MM.1S (cell line): ENCODE results near the gene ARPC2.

Source experiments
- DNase-seq: peaks from one replicate; pipeline ENCODE4 v3.0.0-alpha.2; 2015
- H2AFZ ChIP-seq: fragments of 300-600 bp; sonication (generic); 2 replicates; pipeline ENCODE4 v1.6.0; 2016; ENCODE audit warnings: antibody characterized with exemption, low read length
- H3F3A ChIP-seq: fragments of 300-600 bp; sonication (generic); 2 replicates; pipeline ENCODE4 v1.6.1; 2016; ENCODE audit warnings: mild to moderate bottlenecking, antibody characterized with exemption, low read length, moderate library complexity, mixed read lengths; ENCODE audit not compliant: insufficient read depth
- H3K27ac ChIP-seq: fragments of 300-600 bp; sonication (generic); 2 replicates; pipeline ENCODE4 v1.5.1; 2016; ENCODE audit warnings: mild to moderate bottlenecking, low read length
- H3K27me3 ChIP-seq: fragments of 300-600 bp; sonication (generic); replicated peaks from 2 replicates; pipeline ENCODE4 v1.6.0; 2016; ENCODE audit warnings: low read length; ENCODE audit not compliant: insufficient read depth
- H3K36me3 ChIP-seq: fragments of 300-600 bp; sonication (generic); replicated peaks from 2 replicates; pipeline ENCODE4 v1.6.1; 2016; ENCODE audit warnings: mild to moderate bottlenecking, low read length, mixed read lengths; ENCODE audit not compliant: insufficient read depth
- H3K4me1 ChIP-seq: fragments of 300-600 bp; sonication (generic); 2 replicates; pipeline ENCODE4 v1.6.1; 2016; ENCODE audit warnings: low read length, mixed read lengths
- H3K4me2 ChIP-seq: fragments of 300-600 bp; sonication (generic); 2 replicates; pipeline ENCODE4 v1.6.0; 2016; ENCODE audit warnings: low read depth, low read length
- H3K4me3 ChIP-seq: fragments of 300-600 bp; sonication (generic); 2 replicates; pipeline ENCODE4 v1.5.1; 2016; ENCODE audit warnings: low read length, mixed read lengths
- H3K79me2 ChIP-seq: fragments of 300-600 bp; sonication (generic); 2 replicates; pipeline ENCODE4 v1.6.1; 2016; ENCODE audit warnings: mixed run types, low read length, mixed read lengths
- H3K9ac ChIP-seq: fragments of 300-600 bp; sonication (generic); 2 replicates; pipeline ENCODE4 v1.6.1; 2016; ENCODE audit warnings: low read length, mixed read lengths
- H3K9me2 ChIP-seq: fragments of 300-600 bp; sonication (generic); replicated peaks from 2 replicates; pipeline ENCODE4 v1.6.1; 2016; ENCODE audit warnings: mild to moderate bottlenecking, low read length, mixed read lengths; ENCODE audit not compliant: insufficient read depth
- H3K9me3 ChIP-seq: fragments of 300-600 bp; sonication (generic); replicated peaks from 2 replicates; pipeline ENCODE4 v1.6.1; 2016; ENCODE audit warnings: mild to moderate bottlenecking, low read length, mixed read lengths; ENCODE audit not compliant: insufficient read depth
- H4K20me1 ChIP-seq: fragments of 300-600 bp; sonication (generic); 2 replicates; pipeline ENCODE4 v1.6.1; 2016; ENCODE audit warnings: mild to moderate bottlenecking, low read length, moderate library complexity, mixed read lengths; ENCODE audit not compliant: insufficient read depth
- EZH2 ChIP-seq: fragments of 300-600 bp; sonication (generic); optimal IDR thresholded peaks from 2 replicates; pipeline ENCODE3; 2017; ENCODE audit warnings: low read depth, mild to moderate bottlenecking, antibody characterized with exemption, low read length, mixed read lengths
- EZH2phosphoT487 ChIP-seq: fragments of 300-600 bp; sonication (generic); IDR thresholded peaks from 2 replicates; pipeline ENCODE4 v1.6.1; 2018; ENCODE audit warnings: antibody characterized with exemption, low read length
- TF ChIP-seq, protein P1 (sequence below): fragments of 300-600 bp; sonication (generic); IDR thresholded peaks from 2 replicates; pipeline ENCODE4 v1.5.1; 2016; ENCODE audit warnings: antibody characterized with exemption, low read length, mixed read lengths

Gene ARPC2

DNA sequence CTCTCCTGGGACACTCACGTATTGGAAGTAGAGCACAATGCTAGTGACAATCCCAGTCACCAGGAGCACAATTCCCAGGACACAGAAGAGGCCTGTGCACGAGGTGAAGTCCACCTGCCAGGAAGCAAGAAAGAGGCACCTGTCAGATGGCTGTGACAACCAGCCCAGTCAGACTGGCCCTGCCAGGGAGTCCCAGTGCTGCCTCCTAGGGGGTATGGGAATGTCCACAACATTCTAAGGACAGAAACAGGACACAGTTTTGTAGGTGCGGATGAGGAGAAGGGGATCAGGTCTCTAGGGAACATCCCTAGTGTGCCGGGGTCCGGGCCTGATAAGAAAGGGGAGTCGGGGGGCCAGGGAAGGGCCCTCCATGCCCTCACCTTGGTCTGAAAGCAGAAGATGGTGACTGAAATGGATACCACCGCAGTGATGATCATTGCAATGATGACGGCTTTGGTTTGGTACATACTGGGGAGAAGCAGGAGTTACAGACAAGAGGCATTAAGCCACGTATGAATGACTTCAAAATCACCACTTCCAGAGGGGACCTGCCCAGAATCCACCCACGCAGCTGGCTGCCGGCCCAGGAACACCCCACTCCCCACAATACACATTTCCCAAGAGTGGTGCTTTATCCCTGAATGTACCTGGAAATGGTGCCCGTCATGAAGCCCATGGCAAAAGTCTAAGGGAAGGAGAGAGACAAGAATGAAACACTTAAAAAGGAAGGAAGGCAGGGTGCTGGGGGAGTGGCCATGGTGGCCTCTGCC lies 60.2 kb downstream of the ARPC2 start:
- H3F3A ChIP-seq: no peaks in the 10 kb centered on the region; the same call in 1 of the 2 replicates
- H3K27me3 ChIP-seq: no peaks in the 10 kb centered on the region
- H3K27ac ChIP-seq: no peak overlapping the region
- no peaks in the 10 kb centered on the region for H3K9me3 ChIP-seq
- peaks cover 4% of the 10 kb centered on the region; the same call in 1 of the 2 replicates for H3K36me3 ChIP-seq
- peaks cover 3% of the 10 kb centered on the region; the same call in 1 of the 2 replicates for H3K4me1 ChIP-seq
- H3K4me3 ChIP-seq: no peak overlapping the region
- DNase-seq: no peak
- H3K79me2 ChIP-seq: peaks cover 35% of the 10 kb centered on the region
- no peak overlapping the region for H3K9ac ChIP-seq
- H4K20me1 ChIP-seq: no peaks in the 10 kb centered on the region
- TF ChIP-seq EZH2 (no peak), EZH2phosphoT487 (no peak)
- TF ChIP-seq, protein P1, sequence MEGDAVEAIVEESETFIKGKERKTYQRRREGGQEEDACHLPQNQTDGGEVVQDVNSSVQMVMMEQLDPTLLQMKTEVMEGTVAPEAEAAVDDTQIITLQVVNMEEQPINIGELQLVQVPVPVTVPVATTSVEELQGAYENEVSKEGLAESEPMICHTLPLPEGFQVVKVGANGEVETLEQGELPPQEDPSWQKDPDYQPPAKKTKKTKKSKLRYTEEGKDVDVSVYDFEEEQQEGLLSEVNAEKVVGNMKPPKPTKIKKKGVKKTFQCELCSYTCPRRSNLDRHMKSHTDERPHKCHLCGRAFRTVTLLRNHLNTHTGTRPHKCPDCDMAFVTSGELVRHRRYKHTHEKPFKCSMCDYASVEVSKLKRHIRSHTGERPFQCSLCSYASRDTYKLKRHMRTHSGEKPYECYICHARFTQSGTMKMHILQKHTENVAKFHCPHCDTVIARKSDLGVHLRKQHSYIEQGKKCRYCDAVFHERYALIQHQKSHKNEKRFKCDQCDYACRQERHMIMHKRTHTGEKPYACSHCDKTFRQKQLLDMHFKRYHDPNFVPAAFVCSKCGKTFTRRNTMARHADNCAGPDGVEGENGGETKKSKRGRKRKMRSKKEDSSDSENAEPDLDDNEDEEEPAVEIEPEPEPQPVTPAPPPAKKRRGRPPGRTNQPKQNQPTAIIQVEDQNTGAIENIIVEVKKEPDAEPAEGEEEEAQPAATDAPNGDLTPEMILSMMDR: 0 out of 2 replicates have a peak, but pooled peaks have one; percentile 3
- no peak overlapping the region for H3K4me2 ChIP-seq
- H3K9me2 ChIP-seq: no peaks in the 10 kb centered on the region
- H2AFZ ChIP-seq: no peak overlapping the region

DNA sequence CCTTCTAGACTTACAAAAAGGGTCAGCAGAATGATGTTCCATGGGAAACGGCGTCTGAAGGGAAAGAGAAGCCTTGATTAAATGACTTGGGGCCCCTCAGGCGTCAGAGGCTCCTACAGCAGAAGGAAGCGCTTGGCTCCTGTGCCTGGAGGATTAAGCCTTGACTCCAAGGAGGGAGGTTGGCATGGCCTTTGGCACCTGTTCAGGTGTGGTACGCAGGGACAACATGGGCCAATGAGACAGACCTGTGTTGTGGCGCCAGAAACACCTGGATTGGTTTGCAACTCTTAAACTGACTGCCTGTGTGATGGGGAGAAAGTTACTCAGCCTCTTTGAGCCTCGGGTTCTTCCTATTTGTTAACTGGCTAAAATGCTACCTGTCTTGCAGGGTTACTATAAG lies 60.9 kb downstream of the ARPC2 start:
- H3K4me3 ChIP-seq: no peak overlapping the region
- peaks cover 4% of the 10 kb centered on the region; the same call in 1 of the 2 replicates for H3K36me3 ChIP-seq
- H3K4me2 ChIP-seq: no peak overlapping the region
- H2AFZ ChIP-seq: no peak overlapping the region
- H3K27ac ChIP-seq: no peak overlapping the region
- no peaks in the 10 kb centered on the region for H3K4me1 ChIP-seq
- no peaks in the 10 kb centered on the region for H3K9me2 ChIP-seq
- no peaks in the 10 kb centered on the region for H4K20me1 ChIP-seq
- TF ChIP-seq, protein P1: no peak
- TF ChIP-seq EZH2phosphoT487: no peak
- no peak for TF ChIP-seq EZH2
- no peak overlapping the region for H3K9ac ChIP-seq
- H3F3A ChIP-seq: no peaks in the 10 kb centered on the region; the same call in 1 of the 2 replicates
- DNase-seq: no peak
- H3K79me2 ChIP-seq: peaks cover 35% of the 10 kb centered on the region
- no peaks in the 10 kb centered on the region for H3K27me3 ChIP-seq
- H3K9me3 ChIP-seq: no peaks in the 10 kb centered on the region

DNA sequence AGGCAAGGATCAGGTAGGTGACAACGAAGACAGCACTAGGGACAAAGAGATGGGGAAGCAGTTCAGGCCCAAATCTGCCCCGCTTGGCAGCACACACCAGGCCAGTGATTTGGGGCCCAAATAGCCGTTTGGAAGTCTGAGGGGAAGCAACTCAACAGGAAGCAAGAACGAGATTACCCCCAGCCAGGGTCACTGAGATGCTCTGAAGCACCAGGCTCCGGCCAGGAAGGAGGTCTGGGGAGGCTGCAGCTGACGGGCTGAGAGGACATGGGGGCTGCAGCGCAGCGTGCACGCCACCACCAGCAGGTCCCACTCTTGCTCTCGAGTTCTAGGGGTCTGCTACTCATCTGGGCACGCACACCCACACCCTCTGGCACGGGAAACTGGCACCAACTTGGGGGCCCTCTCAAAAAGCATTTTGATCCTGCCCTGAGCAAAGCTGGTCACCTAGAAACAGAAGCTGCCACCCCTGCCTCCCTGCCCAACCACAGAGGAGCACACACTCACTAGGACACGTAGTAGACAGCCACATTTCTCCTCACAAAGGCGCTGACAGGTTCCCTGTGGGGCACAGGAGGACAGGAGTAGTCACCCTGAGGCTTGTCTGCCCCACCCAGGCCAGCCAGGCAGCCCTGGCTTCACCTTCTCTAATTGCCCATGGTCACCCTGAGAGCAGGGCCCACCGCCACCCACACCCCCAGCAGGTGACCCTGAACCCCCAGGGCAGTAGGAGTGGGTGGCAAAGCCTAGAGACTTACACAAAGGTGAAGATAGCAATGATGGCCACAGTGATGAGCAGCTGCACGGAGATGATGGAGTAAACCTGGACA lies 61.8 kb downstream of the ARPC2 start:
- Histone ChIP-seq H3K36me3 (peaks cover 4% of the 10 kb centered on the region; the same call in 1 of the 2 replicates), H3K4me3 (no peak overlapping the region)

More for the DNA sequence above, 61.8 kb downstream of the ARPC2 start:
- H2AFZ ChIP-seq: no peak overlapping the region
- no peak for DNase-seq
- H3K4me2 ChIP-seq: no peak overlapping the region
- H3K9ac ChIP-seq: no peak overlapping the region
- H3K79me2 ChIP-seq: peaks cover 42% of the 10 kb centered on the region
- H3K27ac ChIP-seq: no peak overlapping the region
- H3K27me3 ChIP-seq: no peaks in the 10 kb centered on the region
- no peaks in the 10 kb centered on the region for H3F3A ChIP-seq
- no peaks in the 10 kb centered on the region; the same call in 1 of the 2 replicates for H3K4me1 ChIP-seq
- H4K20me1 ChIP-seq: no peaks in the 10 kb centered on the region
- H3K9me3 ChIP-seq: no peaks in the 10 kb centered on the region
- TF ChIP-seq, protein P1: no peak
- TF ChIP-seq EZH2 (no peak), EZH2phosphoT487 (no peak)
- H3K9me2 ChIP-seq: no peaks in the 10 kb centered on the region
